Measurements from ENCODE around the gene DAW1. TPM values are rescaled to one million over a fixed set of nuclear protein-coding genes. Genes with fewer than 3 reads are reported as not detected.

Gene DAW1
- total and polyA plus RNA-seq, 10 of the 15 experiments (the other 5 are each of a cell fraction or from before 2014, with no cell fraction given) = 0.04 TPM; not detected in 9

DNA sequence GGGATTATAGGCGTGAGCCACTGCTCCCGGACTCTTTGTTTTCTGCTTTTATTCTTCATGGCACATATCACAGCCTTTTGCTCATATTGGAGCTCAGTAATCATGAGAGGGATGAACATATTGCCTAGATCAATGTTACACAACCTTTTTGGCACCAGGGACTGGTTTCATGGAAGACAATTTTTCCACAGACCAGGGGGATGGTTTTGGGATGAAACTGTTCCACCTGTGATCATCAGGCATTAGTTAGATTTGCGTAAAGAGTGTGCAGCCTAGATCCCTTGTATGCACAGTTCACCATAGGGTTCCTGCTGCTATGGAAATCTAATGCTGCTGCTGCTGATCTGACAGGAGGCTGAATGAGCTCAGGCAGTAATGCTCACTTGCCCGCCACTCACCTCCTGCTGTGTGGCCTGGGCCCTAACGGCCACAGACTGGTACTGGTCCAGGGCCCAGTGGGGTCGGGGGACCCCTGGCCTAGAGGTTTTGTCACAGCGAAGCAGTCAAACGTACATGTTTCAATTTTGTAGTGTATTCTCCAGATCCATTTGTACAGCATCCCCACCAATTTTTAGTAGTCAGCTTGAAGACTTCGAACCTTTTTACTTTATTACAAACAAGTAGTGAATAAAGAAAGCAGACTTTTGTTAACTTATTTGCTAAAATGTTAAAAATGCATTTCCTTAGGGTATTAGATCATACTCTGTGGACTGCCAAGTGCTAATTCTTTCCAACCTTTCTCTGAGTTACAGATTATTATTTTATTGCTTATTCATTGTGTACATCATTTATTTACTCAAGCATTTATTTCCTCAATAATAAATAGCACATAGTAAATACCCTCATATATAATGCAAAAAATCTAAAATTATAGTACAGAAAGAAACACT lies 6.2 kb downstream of the DAW1 start (continued):
- TF ChIP-seq, protein P1, sequence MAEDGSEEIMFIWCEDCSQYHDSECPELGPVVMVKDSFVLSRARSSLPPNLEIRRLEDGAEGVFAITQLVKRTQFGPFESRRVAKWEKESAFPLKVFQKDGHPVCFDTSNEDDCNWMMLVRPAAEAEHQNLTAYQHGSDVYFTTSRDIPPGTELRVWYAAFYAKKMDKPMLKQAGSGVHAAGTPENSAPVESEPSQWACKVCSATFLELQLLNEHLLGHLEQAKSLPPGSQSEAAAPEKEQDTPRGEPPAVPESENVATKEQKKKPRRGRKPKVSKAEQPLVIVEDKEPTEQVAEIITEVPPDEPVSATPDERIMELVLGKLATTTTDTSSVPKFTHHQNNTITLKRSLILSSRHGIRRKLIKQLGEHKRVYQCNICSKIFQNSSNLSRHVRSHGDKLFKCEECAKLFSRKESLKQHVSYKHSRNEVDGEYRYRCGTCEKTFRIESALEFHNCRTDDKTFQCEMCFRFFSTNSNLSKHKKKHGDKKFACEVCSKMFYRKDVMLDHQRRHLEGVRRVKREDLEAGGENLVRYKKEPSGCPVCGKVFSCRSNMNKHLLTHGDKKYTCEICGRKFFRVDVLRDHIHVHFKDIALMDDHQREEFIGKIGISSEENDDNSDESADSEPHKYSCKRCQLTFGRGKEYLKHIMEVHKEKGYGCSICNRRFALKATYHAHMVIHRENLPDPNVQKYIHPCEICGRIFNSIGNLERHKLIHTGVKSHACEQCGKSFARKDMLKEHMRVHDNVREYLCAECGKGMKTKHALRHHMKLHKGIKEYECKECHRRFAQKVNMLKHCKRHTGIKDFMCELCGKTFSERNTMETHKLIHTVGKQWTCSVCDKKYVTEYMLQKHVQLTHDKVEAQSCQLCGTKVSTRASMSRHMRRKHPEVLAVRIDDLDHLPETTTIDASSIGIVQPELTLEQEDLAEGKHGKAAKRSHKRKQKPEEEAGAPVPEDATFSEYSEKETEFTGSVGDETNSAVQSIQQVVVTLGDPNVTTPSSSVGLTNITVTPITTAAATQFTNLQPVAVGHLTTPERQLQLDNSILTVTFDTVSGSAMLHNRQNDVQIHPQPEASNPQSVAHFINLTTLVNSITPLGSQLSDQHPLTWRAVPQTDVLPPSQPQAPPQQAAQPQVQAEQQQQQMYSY (CRISPR knock-in tag; IDR thresholded peaks at IDR 0.05) = no peak
- no peak for TF ChIP-seq HDAC2 (IDR thresholded peaks at IDR 0.05)
- no peak for TF ChIP-seq SRF (IDR thresholded peaks at IDR 0.05; ENCODE audit: low read depth in 2 of 2, low read length in 2 of 2)

DNA sequence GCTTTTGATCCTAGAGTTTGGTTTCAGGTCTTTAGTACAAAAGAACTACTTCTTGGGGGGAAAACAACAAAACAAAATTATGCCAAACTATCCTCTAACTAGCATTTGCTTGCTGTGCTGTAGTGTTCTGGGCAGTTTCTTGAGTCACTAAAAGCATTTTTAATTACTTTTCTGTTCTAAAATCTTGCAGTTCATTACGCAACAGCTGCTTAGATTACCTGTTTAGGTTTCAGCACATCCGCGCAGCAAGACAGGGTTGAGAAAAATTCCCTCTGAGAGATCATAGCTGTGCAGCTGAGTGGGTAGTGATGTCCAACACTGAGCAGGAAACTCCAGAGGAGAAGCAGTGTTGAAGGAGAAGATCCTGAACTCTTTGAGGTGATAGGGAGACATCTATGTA lies 9.0 kb downstream of the DAW1 start:
- no TSS peak for BruUV-seq (replicated peaks)
- FAIRE-seq = no peak
- 79% methylated on average over 3 of the region's 3 CpGs for WGBS (ENCODE audit: insufficient coverage, insufficient replicate concordance, low lambda C conversion rate, missing lambda C conversion rate)
- TF ChIP-seq RFX5 (IDR thresholded peaks at IDR 0.05; ENCODE audit: low read depth, low read length) = no peak
- no peak for TF ChIP-seq SPI1 (IDR thresholded peaks at IDR 0.05; ENCODE audit: borderline replicate concordance, insufficient read depth, low read depth, low read length)
- TF ChIP-seq MTA3 (IDR thresholded peaks at IDR 0.05; ENCODE audit: borderline replicate concordance, low read length) = no peak
- TF ChIP-seq PKNOX1 (IDR thresholded peaks at IDR 0.05) = no peak
- TF ChIP-seq, protein P1 (CRISPR knock-in tag; IDR thresholded peaks at IDR 0.05) = no peak
- TF ChIP-seq MYB (IDR thresholded peaks at IDR 0.05; ENCODE audit: borderline replicate concordance, low read depth, low read length) = no peak
- no peak for TF ChIP-seq BMI1 (IDR thresholded peaks at IDR 0.05; ENCODE audit: borderline replicate concordance)
- TF ChIP-seq POLR2AphosphoS5 (IDR thresholded peaks at IDR 0.05; ENCODE audit: low read length) = no peak

More for the DNA sequence above, 9.0 kb downstream of the DAW1 start:
- ChIA-PET SMC1A (ENCODE audit: uncharacterized antibody, unreplicated experiment) (interaction anchor here (0.9 to 1.8 kb wide), 3 partner anchors 16 to 222 kb away, joined by 3 to 5 read pairs (median 3); no protein-coding TSS in a partner anchor), RAD21 (ENCODE audit: unreplicated experiment) (interaction anchor here (1.3 kb wide), 1 partner anchor 115 kb away, joined by 3 read pairs; no protein-coding TSS in a partner anchor), CTCF (interaction anchor here (1.9 to 5.8 kb wide), 2 partner anchors 9 to 18 kb away, joined by 6 to 37 read pairs; no protein-coding TSS in a partner anchor), POLR2A (no interaction called here)
- intact Hi-C loops (cut with micrococcal nuclease; ENCODE audit: unreplicated experiment) (loop anchor here (5.0 kb wide), 1 partner anchor 748 kb away; no protein-coding TSS in a partner anchor), in situ Hi-C loops (cut with MboI) (loop anchor here (5.0 kb wide), 1 partner anchor 218 kb away; no protein-coding TSS in a partner anchor)
- H3K36me3 ChIP-seq (ENCODE audit: control insufficient read depth in 2 of 2, insufficient read depth in 2 of 2, low read length in 1 of 2) = no peaks in the 10 kb centered on the region
- no peaks in the 10 kb centered on the region for H3K4me1 ChIP-seq (ENCODE audit: control insufficient read depth, insufficient read depth, low read length)
- no peak overlapping the region for H3K4me3 ChIP-seq
- DNase-seq (ENCODE audit: low read depth, low spot score) (no peak), ATAC-seq (no peak)
- no peak overlapping the region for H2AFZ ChIP-seq (ENCODE audit: control insufficient read depth, low read depth, low read length)
- no peaks in the 10 kb centered on the region; a peak in 1 of 4 replicates for H3K27me3 ChIP-seq (replicated peaks in 1 of 2; ENCODE audit: control insufficient read depth in 2 of 2, insufficient read depth in 2 of 2, low read length in 1 of 2)
- H3K27ac ChIP-seq (ENCODE audit: control insufficient read depth, insufficient read depth) = no peak overlapping the region
- H3K9me3 ChIP-seq (replicated peaks; ENCODE audit: control insufficient read depth, insufficient read depth, low read length) = no peaks in the 10 kb centered on the region
- H3K4me2 ChIP-seq (ENCODE audit: control insufficient read depth, insufficient read depth) = no peak overlapping the region
- no peaks in the 10 kb centered on the region for H4K20me1 ChIP-seq (ENCODE audit: control insufficient read depth, insufficient read depth)
- H3K9ac ChIP-seq (ENCODE audit: control insufficient read depth, insufficient read depth, low read length) = no peak overlapping the region
- no peaks in the 10 kb centered on the region for H3K79me2 ChIP-seq (ENCODE audit: control insufficient read depth, insufficient read depth, low read length)

All from GM12878 (cell line).